RPMI7951 (cell line): ENCODE data around the gene CD79B. TPM values are rescaled to one million over a fixed set of nuclear protein-coding genes. Genes with fewer than 3 reads are reported as not detected.

Experiments used
- DNase-seq: peaks from one replicate; pipeline ENCODE4 v3.0.0-alpha.2; 2012; ENCODE audit warnings: low read depth
- total RNA-seq: library from RNA; depleted of rRNA; stranded (reverse); fragments of >200 nt; shearing (Covaris generic); gene quantifications from 2 replicates; pipeline ENCODE4 v1.2.3, GENCODE V29; 2014

The CD79B gene
- total RNA-seq, 1 experiment from 2014 or later = not detected

GRCh38 chr17:63954402-63955063 lies 22.4 kb upstream of the CD79B start:
- no peak for DNase-seq

- DNase-seq = no peak
Measured at GRCh38 chr17:63950940-63951907, 19.1 kb upstream of the CD79B start.

GRCh38 chr17:63949576-63950250 lies 17.6 kb upstream of the CD79B start:
- DNase-seq = no peak

DNA sequence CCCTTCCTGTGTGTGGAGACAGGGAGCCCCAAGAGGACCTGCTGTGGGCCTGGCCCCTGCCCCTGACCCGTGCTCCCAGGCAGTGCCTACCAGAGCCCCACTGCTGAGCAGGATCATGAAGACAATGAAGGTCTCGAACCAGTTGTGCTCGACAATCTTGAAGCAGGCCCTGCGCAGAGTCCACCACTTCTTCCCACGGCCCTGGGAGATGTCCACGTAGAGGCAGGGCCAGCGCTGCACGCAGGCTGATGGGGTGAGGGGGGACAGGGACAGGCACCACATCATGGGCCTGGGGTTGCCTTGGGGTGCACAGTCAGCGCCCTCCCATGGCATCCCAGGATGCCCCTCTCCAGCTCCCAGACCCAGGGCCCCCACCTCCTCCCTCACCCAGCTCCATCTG lies 16.4 kb upstream of the CD79B start:
- no peak for DNase-seq

- DNase-seq = no peak
Measured at GRCh38 chr17:63947711-63948330, 15.7 kb upstream of the CD79B start.

DNA sequence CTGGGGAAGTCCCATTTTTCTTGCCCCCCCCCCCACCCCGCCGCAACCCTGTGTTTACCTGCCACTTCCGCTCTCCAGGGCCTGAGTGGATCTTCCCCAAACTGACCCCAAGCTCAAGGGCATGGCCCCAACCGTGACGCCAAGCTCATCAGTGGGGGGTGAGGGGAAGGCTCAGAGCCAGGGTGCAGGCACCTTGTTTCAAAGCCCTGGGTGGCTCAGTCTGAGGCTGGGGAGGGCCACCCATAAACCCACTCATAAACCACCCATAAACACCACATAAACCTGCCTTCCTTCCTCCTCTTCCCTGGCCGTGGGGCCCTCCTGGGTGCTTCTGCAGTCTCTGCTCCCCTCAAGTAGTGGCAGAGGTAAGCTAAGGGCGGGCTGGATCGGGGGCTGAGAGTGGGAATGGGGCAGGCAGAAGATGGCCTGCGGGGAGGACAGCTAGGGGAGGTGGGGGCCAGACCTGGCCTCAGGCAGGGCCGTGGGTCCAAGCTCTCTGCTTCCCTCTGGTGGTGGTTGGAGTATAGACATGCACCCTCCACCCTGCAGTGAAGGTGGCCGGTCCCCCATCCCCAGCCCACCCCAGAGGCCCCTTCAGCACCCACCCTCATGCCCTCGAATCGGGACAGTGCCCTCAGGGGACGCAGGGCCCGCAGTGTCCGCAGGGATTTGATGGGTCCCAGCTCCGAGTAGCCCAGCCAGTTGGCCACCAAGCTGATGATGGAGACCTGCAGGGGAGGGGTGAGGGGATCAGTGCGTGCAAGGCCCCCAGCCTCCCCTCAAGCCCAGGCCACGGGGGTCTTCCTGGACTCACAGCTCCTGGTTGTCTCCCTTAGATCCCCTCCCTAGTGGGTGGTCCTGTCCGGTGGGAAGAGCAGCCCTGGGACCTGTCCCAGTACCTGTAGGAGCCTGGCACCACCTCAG lies 14.6 kb upstream of the CD79B start:
- DNase-seq = peak; percentile 15

DNA sequence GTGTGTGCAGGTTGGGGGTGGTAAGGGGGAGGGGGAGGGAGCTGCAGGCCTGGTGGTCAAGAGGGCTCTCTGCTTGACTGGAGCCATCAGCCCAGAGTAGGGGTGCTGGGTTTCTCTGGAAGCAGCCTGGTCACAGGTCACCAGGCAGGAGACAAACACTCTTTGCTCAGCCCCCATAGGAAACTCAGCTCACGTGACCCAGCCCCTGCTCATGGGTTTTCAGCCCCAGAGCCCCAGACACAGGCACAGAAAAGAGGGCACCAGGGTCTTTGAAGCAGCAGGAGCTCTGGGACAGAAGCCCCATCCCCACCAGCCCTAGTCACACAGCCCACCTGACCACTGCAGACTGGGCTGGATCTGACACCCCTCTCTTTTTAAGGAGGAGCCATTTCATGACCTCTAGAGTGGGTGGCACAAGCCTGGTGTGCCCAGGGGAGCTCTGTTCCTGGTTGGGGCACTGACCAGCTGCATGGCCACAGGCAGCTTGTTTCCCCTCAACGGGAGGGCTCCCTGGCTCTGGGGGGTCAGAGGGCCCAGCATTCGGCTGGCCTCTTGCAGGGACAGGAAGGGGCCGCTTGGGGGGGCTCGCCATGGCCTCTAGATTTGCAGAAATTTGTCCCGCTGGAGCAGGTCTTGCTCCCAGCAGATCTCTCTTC lies 13.8 kb upstream of the CD79B start:
- no peak for DNase-seq

GRCh38 chr17:63944736-63945499 lies 12.8 kb upstream of the CD79B start:
- no peak for DNase-seq

DNA sequence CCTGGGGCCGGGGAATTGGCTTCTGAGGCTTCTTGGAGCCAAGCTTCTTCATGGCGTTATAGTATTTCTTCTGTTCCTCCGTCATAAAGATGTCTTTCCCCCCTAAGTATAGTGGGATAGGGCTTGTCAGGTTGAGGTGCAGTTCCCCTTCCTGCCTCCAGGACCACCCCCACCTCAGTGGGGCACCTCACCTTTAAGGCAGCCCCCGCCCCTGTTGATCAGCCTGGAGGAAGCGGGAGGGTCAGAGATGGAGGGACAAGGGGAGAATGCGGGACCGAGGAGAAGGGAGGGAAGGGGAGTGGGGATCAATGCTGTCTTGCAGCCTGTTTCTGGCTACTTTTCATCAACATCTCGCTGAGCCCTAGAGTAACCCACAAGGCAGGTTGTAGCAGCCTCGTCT lies 11.6 kb upstream of the CD79B start:
- no peak for DNase-seq

DNA sequence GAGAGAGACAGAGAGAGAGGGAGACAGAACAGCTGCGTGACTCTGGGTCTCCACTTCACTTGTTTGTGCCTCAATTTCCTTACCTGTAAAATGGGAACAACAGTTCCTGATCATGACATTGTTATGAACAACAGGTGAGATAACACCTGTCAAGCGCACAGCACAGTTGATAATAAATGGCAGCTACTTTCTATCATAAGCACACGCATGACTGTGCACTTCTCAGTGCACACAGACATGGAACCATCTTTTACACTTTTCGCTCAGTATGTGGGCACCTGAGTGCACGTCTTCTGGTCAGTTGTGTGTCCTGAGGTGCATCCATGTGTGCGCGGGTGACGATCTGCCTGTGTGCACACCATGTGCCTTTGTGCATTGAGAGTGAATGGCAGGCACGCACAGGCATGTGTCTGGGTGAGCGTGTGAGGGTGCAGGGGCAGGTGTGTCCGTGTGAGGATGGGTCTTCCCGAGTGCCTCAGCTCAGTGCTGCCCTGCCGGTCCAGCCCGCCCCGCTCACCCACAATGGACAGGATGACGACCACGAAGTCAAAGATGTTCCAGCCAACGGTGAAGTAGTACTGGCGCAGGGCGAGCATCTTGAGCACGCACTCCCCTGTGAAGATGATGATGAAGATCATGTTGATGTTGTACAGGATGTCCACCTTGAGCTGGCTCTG lies 10.3 kb upstream of the CD79B start:
- no peak for DNase-seq

DNA sequence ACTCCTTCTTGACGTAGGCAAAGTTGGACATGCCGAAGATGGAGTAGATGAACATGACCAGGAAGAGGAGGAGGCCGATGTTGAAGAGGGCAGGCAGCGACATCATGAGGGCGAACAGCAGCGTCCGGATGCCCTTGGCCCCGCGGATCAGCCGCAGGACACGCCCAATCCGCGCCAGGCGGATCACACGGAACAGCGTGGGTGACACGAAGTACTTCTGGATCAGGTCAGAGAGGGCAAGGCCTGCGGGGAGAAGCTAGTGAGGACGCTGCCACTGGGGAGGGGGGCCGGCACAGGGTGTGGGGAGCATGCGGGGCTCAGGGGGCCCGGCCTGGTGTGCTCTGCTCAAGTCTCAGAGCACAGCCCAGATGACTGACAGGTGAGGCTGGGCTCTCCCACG lies 9.6 kb upstream of the CD79B start:
- DNase-seq = no peak

DNA sequence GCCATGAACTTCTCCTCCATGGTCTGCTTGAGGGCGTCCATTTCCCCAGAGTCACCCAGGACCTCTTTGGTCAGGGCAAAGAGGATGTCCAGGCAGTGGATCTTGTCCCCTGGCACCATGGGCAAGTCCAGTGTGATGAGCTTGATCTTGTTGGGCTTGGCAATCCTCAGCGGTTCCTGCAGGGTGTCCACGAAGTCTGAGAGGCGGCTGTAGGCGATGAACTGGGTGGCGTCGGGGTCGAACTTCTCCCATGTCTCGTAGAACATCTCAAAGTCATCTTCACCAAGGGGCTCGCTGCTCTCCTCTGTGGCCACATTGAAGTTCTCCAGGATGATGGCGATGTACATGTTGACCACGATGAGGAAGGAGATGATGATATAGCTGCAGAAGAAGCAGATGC lies 9.0 kb upstream of the CD79B start:
- no peak for DNase-seq

- DNase-seq = no peak
Measured at GRCh38 chr17:63940584-63940983, 8.5 kb upstream of the CD79B start.

DNA sequence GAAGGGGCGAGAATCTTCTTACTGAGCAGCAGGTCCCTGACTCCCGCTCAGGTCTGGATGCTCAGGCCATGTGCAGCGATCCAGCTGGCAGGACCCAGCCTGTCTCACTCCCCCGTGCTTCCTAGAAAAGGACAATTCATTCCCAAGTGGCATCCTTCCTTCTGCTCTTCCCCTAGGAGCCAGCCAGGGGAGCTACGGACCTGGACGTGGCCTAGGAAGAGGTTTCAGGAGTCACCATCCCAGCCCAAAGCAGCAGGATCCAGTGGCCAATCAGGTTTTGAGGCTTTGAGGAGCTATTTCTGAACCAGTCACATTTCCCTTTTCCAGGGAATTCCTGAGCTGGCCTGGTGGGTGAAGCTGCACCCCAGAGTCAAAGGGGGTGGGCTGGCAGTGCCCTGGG lies 7.8 kb upstream of the CD79B start:
- DNase-seq = no peak

GRCh38 chr17:63939401-63939800 lies 7.3 kb upstream of the CD79B start:
- DNase-seq = no peak

- no peak for DNase-seq
Measured at GRCh38 chr17:63937920-63938319, 5.8 kb upstream of the CD79B start.

DNA sequence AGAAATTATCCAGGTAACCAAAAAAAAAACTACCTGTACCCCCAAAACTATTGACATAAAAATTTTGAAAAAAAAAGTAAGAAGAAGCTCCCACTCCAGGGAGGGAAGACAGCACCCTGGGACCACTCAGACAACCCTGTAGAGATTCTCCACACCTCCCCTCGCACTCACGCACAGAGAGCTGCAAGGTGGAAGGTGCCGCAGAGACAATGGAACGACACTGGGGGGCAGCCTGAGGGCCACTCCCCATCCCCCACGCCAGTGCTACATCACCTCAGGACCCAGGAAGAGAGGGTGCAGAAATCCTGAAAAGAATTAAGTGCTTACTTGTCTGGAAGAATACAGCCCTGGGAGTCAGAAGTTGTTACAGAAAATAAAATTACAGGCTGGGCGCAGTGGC lies 5.2 kb upstream of the CD79B start:
- DNase-seq = no peak

DNA sequence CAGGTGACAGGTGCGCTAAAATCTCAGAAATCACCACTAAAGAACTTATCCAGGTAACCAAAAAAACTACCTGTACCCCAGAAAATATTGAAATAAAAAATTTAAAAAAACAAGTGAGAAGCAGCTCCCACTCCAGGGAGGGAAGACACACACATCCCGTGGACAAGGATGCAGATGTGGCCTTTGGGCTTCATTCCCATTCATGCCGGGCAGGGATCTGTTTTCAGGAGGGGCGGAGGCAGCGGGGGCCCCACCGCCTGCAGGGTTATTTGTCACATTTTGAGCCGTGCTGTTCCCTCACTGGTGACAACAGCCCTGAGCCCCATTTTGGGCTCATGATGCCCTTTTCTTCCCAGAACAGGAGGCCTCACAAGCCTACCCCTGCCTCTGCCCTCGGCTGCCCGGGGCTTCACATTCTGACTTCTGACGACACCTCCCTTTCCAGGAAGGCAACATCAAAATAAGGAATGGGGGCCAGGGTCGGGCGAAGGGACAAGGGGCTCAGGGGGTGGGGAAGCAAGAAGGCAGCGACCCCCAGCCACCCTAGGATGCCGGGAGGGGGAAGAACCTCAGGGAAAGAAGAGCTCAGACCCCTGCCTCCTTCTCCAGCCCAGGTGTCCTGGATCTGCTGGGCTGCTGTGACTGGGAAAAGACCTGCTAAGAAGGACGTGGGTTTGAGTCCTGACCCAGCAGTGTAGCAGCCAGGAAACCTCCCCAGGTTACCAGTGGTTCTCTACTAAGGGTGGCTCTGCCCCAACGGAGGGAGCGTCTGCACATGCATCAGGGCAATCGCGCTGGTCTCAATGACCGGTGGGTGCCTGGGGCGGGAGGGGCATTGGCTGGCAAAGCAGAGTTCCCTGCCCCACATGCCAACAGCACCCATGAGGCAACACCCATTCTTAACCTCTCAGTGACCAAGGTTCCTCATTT lies 2.3 kb upstream of the CD79B start:
- DNase-seq = no peak
